Activated CD8-positive, alpha-beta T cell treated with anti-CD3 and anti-CD28 coated beads, Interleukin-2, amount 10 ng/mL, durations not matched to agents 7 days and 5 days (primary cell): ENCODE data around the gene GMEB2. TPM values are rescaled to one million over a fixed set of nuclear protein-coding genes. Genes with fewer than 3 reads are reported as not detected.
"Not testable (repeated sequence)": the region's sequence is repeated elsewhere in the genome, so short reads cannot be mapped to it uniquely, and the experiment has no call there.

Experiments
- ATAC-seq: fragments of 150-1000 bp; cut with Tn5 transposase; one replicate; pipeline ENCODE4 v1.10.0; 2021; ENCODE audit warnings: moderate library complexity
- CTCF ChIA-PET: fragments of 350-600 bp; sonication (Branson Sonifier 250); formaldehyde crosslinking; loops from one replicate; lab custom pipeline; 2021; ENCODE audit warnings: antibody characterized with exemption; lab: Charles Lee
- POLR2A ChIA-PET: fragments of 350-600 bp; sonication (Branson Sonifier 250); formaldehyde crosslinking; loops from one replicate; lab custom pipeline; 2021; ENCODE audit warnings: antibody characterized with exemption; lab: Charles Lee
- DNase-seq: peaks from one replicate; pipeline ENCODE4 v3.0.0-alpha.2; 2020
- H3K27ac Mint-ChIP-seq: one replicate; pipeline ENCODE4 v1.8.0; 2021; ENCODE audit warnings: mild to moderate bottlenecking, mixed read lengths
- H3K27me3 Mint-ChIP-seq: one replicate; pipeline ENCODE4 v1.8.0; 2021; ENCODE audit warnings: low read depth, mixed read lengths
- H3K36me3 Mint-ChIP-seq: one replicate; pipeline ENCODE4 v1.8.0; 2021; ENCODE audit warnings: low read depth, mixed read lengths
- H3K4me1 Mint-ChIP-seq: one replicate; pipeline ENCODE4 v1.8.0; 2021; ENCODE audit warnings: low read depth, mixed read lengths
- H3K4me3 Mint-ChIP-seq: one replicate; pipeline ENCODE4 v1.8.0; 2021; ENCODE audit warnings: mild to moderate bottlenecking, mixed read lengths
- H3K9me3 Mint-ChIP-seq: one replicate; pipeline ENCODE4 v1.8.0; 2022; ENCODE audit warnings: mixed read lengths; ENCODE audit not compliant: insufficient read depth
- total RNA-seq, 2 experiments: library from RNA; stranded (reverse); gene quantifications; one replicate each; pipeline ENCODE4 v1.2.3, GENCODE V29; 2021

GMEB2 gene
- total RNA-seq, 2 experiments from 2014 or later: 16.2 TPM

GRCh38 chr20:63572788-63573646 lies 53.9 kb downstream of the GMEB2 start:
- H3K27me3 Mint-ChIP-seq: peaks cover 13% of the 10 kb centered on the region
- H3K27ac Mint-ChIP-seq: peak overlapping the region; percentile 89
- H3K9me3 Mint-ChIP-seq: no peaks in the 10 kb centered on the region
- H3K4me3 Mint-ChIP-seq: peak overlapping the region; percentile 83
- H3K36me3 Mint-ChIP-seq: peaks cover 13% of the 10 kb centered on the region
- POLR2A ChIA-PET: interaction anchor here (0.7 to 1.5 kb wide), 8 partner anchors 15 to 286 kb away, joined by 3 to 4 read pairs (median 3); partner anchors contain the start of gene PTK6
- DNase-seq (no peak), ATAC-seq (peak; percentile 10)
- CTCF ChIA-PET: interaction anchor here (0.8 to 1.8 kb wide), 2 partner anchors 36 to 69 kb away, joined by 3 to 8 read pairs; partner anchors contain the start of gene PTK6
- H3K4me1 Mint-ChIP-seq: peaks cover 22% of the 10 kb centered on the region

- ChIA-PET CTCF (interaction anchor here (1.8 kb wide), 1 partner anchor 35 kb away, joined by 8 read pairs; the partner anchor contains the start of gene PTK6), POLR2A (interaction anchor here (1.1 to 1.5 kb wide), 4 partner anchors 15 to 35 kb away, joined by 3 to 4 read pairs (median 3); partner anchors contain the start of gene PTK6)
- peaks cover 21% of the 10 kb centered on the region for H3K36me3 Mint-ChIP-seq
- H3K27ac Mint-ChIP-seq: no peak overlapping the region
- H3K9me3 Mint-ChIP-seq: no peaks in the 10 kb centered on the region
- peaks cover 8% of the 10 kb centered on the region for H3K27me3 Mint-ChIP-seq
- no peak overlapping the region for H3K4me3 Mint-ChIP-seq
- H3K4me1 Mint-ChIP-seq: peaks cover 30% of the 10 kb centered on the region
- ATAC-seq (no peak), DNase-seq (no peak)
Measured at GRCh38 chr20:63572071-63572787, 54.7 kb downstream of the GMEB2 start.

- H3K9me3 Mint-ChIP-seq, H3K27me3 Mint-ChIP-seq, H3K4me3 Mint-ChIP-seq, H3K27ac Mint-ChIP-seq, POLR2A ChIA-PET, CTCF ChIA-PET, DNase-seq, ATAC-seq: not testable (repeated sequence)
- Mint-ChIP-seq H3K36me3 (peaks cover 26% of the 10 kb centered on the region), H3K4me1 (peaks cover 35% of the 10 kb centered on the region)
Measured at GRCh38 chr20:63571087-63571478, 55.8 kb downstream of the GMEB2 start.

- DNase-seq (no peak), ATAC-seq (no peak)
- Mint-ChIP-seq H3K27me3 (peaks cover 1% of the 10 kb centered on the region), H3K27ac (no peak overlapping the region), H3K9me3 (no peaks in the 10 kb centered on the region), H3K36me3 (peaks cover 31% of the 10 kb centered on the region), H3K4me3 (no peak overlapping the region), H3K4me1 (peaks cover 35% of the 10 kb centered on the region)
- CTCF ChIA-PET: no interaction called here
- POLR2A ChIA-PET: interaction anchor here (3.5 kb wide), 1 partner anchor 33 kb away, joined by 12 read pairs; the partner anchor contains the start of gene PTK6
Measured at GRCh38 chr20:63570281-63571086, 56.4 kb downstream of the GMEB2 start.

- H3K4me3 Mint-ChIP-seq: peak overlapping the region; percentile 31
- H3K4me1 Mint-ChIP-seq: peaks cover 34% of the 10 kb centered on the region
- peaks cover 33% of the 10 kb centered on the region for H3K36me3 Mint-ChIP-seq
- POLR2A ChIA-PET: interaction anchor here (2.0 to 3.5 kb wide), 2 partner anchors 31 to 48 kb away, joined by 7 to 12 read pairs; partner anchors contain the start of gene PTK6
- peak overlapping the region; percentile 34 for H3K27ac Mint-ChIP-seq
- ATAC-seq (no peak), DNase-seq (no peak)
- CTCF ChIA-PET: interaction anchor here (0.8 kb wide), 1 partner anchor 72 kb away, joined by 3 read pairs; no protein-coding TSS in a partner anchor
- H3K27me3 Mint-ChIP-seq: no peaks in the 10 kb centered on the region
- no peaks in the 10 kb centered on the region for H3K9me3 Mint-ChIP-seq
Measured at GRCh38 chr20:63568986-63569949, 57.6 kb downstream of the GMEB2 start.

- POLR2A ChIA-PET: interaction anchor here (1.0 to 3.5 kb wide), 5 partner anchors 14 to 71 kb away, joined by 3 to 12 read pairs (median 7); partner anchors contain the start of gene PTK6
- Mint-ChIP-seq H3K27ac (peak overlapping the region; percentile 76), H3K27me3 (no peaks in the 10 kb centered on the region), H3K9me3 (no peaks in the 10 kb centered on the region), H3K4me3 (peak overlapping the region; percentile 61), H3K4me1 (peaks cover 34% of the 10 kb centered on the region), H3K36me3 (peaks cover 36% of the 10 kb centered on the region)
- peak; percentile 11 for ATAC-seq
- no peak for DNase-seq
- CTCF ChIA-PET: interaction anchor here (0.8 to 1.5 kb wide), 3 partner anchors 31 to 470 kb away, joined by 3 to 7 read pairs (median 3); partner anchors contain the start of gene PTK6
Measured at GRCh38 chr20:63568170-63568981, 58.5 kb downstream of the GMEB2 start.

- H3K36me3 Mint-ChIP-seq: peaks cover 39% of the 10 kb centered on the region
- no peaks in the 10 kb centered on the region for H3K27me3 Mint-ChIP-seq
- ChIA-PET POLR2A (interaction anchor here (0.6 to 3.5 kb wide), 7 partner anchors 12 to 91 kb away, joined by 3 to 12 read pairs (median 3); partner anchors contain the start of genes PTK6 and RTEL1), CTCF (interaction anchor here (1.1 to 1.6 kb wide), 3 partner anchors 29 to 471 kb away, joined by 3 to 7 read pairs (median 6); partner anchors contain the start of gene PTK6)
- DNase-seq: peak; percentile 74
- peaks cover 34% of the 10 kb centered on the region for H3K4me1 Mint-ChIP-seq
- no peaks in the 10 kb centered on the region for H3K9me3 Mint-ChIP-seq
- ATAC-seq: peak; percentile 64
- H3K4me3 Mint-ChIP-seq: peak overlapping the region; percentile 61
- peak overlapping the region; percentile 76 for H3K27ac Mint-ChIP-seq
Measured at GRCh38 chr20:63567386-63568169, 59.3 kb downstream of the GMEB2 start.

- H3K9me3 Mint-ChIP-seq: no peaks in the 10 kb centered on the region
- DNase-seq (no peak), ATAC-seq (no peak)
- H3K36me3 Mint-ChIP-seq: peaks cover 39% of the 10 kb centered on the region
- POLR2A ChIA-PET: interaction anchor here (0.9 to 3.5 kb wide), 4 partner anchors 11 to 46 kb away, joined by 3 to 12 read pairs (median 8); partner anchors contain the start of gene PTK6
- no peak overlapping the region for H3K27ac Mint-ChIP-seq
- H3K27me3 Mint-ChIP-seq: no peaks in the 10 kb centered on the region
- CTCF ChIA-PET: interaction anchor here (1.5 to 1.6 kb wide), 2 partner anchors 28 to 29 kb away, joined by 6 to 7 read pairs; partner anchors contain the start of gene PTK6
- no peak overlapping the region for H3K4me3 Mint-ChIP-seq
- H3K4me1 Mint-ChIP-seq: peaks cover 34% of the 10 kb centered on the region
Measured at GRCh38 chr20:63567136-63567385, 59.8 kb downstream of the GMEB2 start.
